ENCODE results near the gene EFHD2.

- no peak for TF ChIP-seq CTCF (conservative IDR thresholded peaks at IDR 0.05; ENCODE audit: low read length)
- TF ChIP-seq EZH2phosphoT487 (IDR thresholded peaks at IDR 0.05; ENCODE audit: borderline replicate concordance): no peak
Measured at GRCh38 chr1:15391366-15391765, 18.3 kb upstream of the EFHD2 start.

All from Loucy (cell line).